Measurements from ENCODE around the gene GPC6.

The GPC6 gene

DNA sequence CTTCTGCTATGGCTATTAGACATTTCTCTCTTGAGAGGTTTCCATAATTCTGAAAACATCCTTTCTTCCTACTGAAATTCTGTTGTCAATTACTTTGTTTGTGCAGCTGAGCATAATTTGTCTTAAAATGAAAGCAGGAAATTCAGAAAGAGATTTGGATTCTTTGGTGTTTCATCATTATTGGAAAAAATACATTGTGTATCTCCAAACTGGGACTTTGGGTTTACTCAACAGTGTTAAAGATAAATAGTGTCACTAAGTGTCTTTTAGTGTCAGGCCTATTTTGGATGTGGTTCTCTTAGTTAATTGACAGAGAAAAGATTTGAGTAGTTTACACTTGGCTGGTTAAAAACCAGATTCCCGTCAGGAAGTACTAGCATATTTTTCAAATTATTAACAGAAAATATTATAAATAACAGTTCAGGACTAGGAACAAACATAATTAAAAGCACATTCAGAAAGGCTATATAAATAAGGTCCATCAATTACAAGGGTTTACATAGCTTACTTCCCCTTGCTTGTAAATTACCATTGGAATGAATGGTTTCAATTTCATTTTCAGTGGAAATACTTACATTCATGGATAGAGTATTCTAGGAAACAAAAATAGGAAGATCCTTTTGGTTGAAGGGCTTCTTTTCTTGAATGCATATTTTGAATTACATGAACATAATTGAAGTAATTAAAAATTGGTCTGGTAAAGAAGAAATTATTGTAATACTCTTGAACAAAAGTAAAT, 483.1 kb downstream of the GPC6 start:
- TF ChIP-seq CTCF (IDR thresholded peaks at IDR 0.05; ENCODE audit: low read length, missing control alignments) = no peak
- no peak overlapping the region for H3K4me3 ChIP-seq (replicated peaks; ENCODE audit: low read depth, low read length)
- DNase-seq (ENCODE audit: low read depth) = no peak

- TF ChIP-seq CTCF (IDR thresholded peaks at IDR 0.05; ENCODE audit: low read length, missing control alignments) = no peak
- H3K4me3 ChIP-seq (replicated peaks; ENCODE audit: low read depth, low read length) = no peak overlapping the region
- no peak for DNase-seq (ENCODE audit: low read depth)
These were observed 487.6 kb downstream of the GPC6 start for GRCh38 chr13:93714171-93714570.

DNA sequence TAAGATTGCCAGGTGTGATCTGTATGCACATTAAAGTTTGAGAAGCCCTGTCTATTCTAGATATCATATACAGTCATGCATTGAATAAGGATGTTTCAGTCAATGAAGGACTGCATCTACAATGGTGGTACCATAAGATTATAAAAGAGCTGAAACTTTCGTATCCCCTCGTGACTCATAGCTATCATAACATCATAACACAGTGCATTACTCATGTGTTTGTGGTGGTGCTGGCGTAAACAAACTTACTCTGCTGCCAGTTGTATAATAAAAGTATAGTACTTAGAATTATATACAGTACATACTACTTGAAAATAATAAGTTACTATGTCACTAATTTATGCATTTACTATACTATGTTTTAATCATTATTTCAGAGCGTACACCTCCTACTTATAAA, 489.3 kb downstream of the GPC6 start:
- TF ChIP-seq CTCF (IDR thresholded peaks at IDR 0.05; ENCODE audit: low read length, missing control alignments) = no peak
- DNase-seq (ENCODE audit: low read depth) = no peak
- no peak overlapping the region for H3K4me3 ChIP-seq (replicated peaks; ENCODE audit: low read depth, low read length)

DNA sequence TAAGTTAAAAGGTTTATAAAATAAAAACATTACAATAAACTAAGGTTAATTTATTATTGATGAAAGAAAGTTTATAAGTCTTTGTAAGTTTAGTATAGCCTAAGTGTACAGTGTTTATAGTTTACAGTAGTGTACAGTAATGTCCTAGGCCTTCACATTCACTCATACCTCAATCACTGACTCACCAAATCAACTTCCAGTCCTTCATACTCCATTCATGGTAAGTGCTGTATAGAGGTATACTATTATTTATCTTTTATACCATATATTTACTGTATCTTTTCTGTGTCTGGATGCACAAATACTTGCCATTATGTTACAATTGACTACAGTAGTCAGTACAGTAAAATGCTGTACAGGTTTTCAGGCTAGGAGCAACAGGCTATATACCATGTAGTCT, 490.0 kb downstream of the GPC6 start:
- DNase-seq (ENCODE audit: low read depth) = no peak
- no peak overlapping the region for H3K4me3 ChIP-seq (replicated peaks; ENCODE audit: low read depth, low read length)
- no peak for TF ChIP-seq CTCF (IDR thresholded peaks at IDR 0.05; ENCODE audit: low read length, missing control alignments)

GRCh38 chr13:93721483-93721882, 494.9 kb downstream of the GPC6 start:
- H3K4me3 ChIP-seq (replicated peaks; ENCODE audit: low read depth, low read length) = no peak overlapping the region
- TF ChIP-seq CTCF (IDR thresholded peaks at IDR 0.05; ENCODE audit: low read length, missing control alignments) = no peak
- DNase-seq (ENCODE audit: low read depth) = no peak

DNA sequence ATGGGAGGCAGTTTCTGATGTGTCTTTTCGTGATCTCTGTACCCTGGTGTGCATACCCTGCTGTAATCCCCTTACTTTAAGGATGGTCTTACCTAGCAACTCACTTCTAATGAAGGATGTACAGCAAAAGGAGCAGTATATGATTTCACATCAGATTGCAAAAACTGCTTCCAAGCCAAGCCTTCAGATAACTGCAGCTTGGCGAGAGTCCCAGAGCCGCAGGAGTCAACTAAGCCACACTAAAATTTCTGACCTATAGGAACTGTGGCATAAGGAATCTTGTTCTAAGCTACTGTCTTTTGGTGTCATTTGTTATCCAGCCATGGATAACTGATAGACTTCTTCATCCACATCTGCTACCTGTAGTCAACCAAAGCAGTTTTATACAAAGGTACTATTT, 496.7 kb downstream of the GPC6 start:
- no peak for TF ChIP-seq CTCF (IDR thresholded peaks at IDR 0.05; ENCODE audit: low read length, missing control alignments)
- peak; percentile 41 for DNase-seq (ENCODE audit: low read depth)
- no peak overlapping the region for H3K4me3 ChIP-seq (replicated peaks; ENCODE audit: low read depth, low read length)

GRCh38 chr13:93724187-93724586, 497.6 kb downstream of the GPC6 start:
- no peak for TF ChIP-seq CTCF (IDR thresholded peaks at IDR 0.05; ENCODE audit: low read length, missing control alignments)
- no peak for DNase-seq (ENCODE audit: low read depth)
- no peak overlapping the region for H3K4me3 ChIP-seq (replicated peaks; ENCODE audit: low read depth, low read length)
